ENCODE data around the gene ZNF385B. TPM values are rescaled to one million over a fixed set of nuclear protein-coding genes. Genes with fewer than 3 reads are reported as not detected.

ZNF385B gene
- total RNA-seq, 1 donor from 2014 or later = 0.11 TPM

GRCh38 chr2:179724403-179724802 lies 137.0 kb downstream of the ZNF385B start:
- Mint-ChIP-seq H3K27ac (no peak overlapping the region), H3K27me3 (ENCODE audit: low read depth) (no peaks in the 10 kb centered on the region), H3K4me3 (no peak overlapping the region), H3K4me1 (no peaks in the 10 kb centered on the region), H3K9me3 (no peaks in the 10 kb centered on the region), H3K36me3 (no peaks in the 10 kb centered on the region)
- TF ChIP-seq CTCF (IDR thresholded peaks at IDR 0.05; ENCODE audit: unreplicated experiment) = no peak
- DNase-seq (ENCODE audit: low spot score in 2 of 2, unreplicated experiment in 2 of 2) = no peak

GRCh38 chr2:179720173-179720772 lies 141.1 kb downstream of the ZNF385B start:
- H3K4me3 Mint-ChIP-seq = no peak overlapping the region
- H3K27ac Mint-ChIP-seq = no peak overlapping the region
- no peaks in the 10 kb centered on the region for H3K27me3 Mint-ChIP-seq (ENCODE audit: low read depth)
- H3K4me1 Mint-ChIP-seq = no peaks in the 10 kb centered on the region
- H3K9me3 Mint-ChIP-seq = no peaks in the 10 kb centered on the region
- H3K36me3 Mint-ChIP-seq = no peaks in the 10 kb centered on the region
- TF ChIP-seq CTCF (IDR thresholded peaks at IDR 0.05; ENCODE audit: unreplicated experiment) = no peak
- DNase-seq (ENCODE audit: low spot score in 2 of 2, unreplicated experiment in 2 of 2) = no peak

GRCh38 chr2:179715871-179716270 lies 145.5 kb downstream of the ZNF385B start:
- no peak overlapping the region for H3K27ac Mint-ChIP-seq
- no peak for DNase-seq (ENCODE audit: low spot score in 2 of 2, unreplicated experiment in 2 of 2)
- peaks cover 10% of the 10 kb centered on the region for H3K4me1 Mint-ChIP-seq
- H3K27me3 Mint-ChIP-seq (ENCODE audit: low read depth) = no peaks in the 10 kb centered on the region
- no peak for TF ChIP-seq CTCF (IDR thresholded peaks at IDR 0.05; ENCODE audit: unreplicated experiment)
- no peaks in the 10 kb centered on the region for H3K9me3 Mint-ChIP-seq
- no peak overlapping the region for H3K4me3 Mint-ChIP-seq
- no peaks in the 10 kb centered on the region for H3K36me3 Mint-ChIP-seq

GRCh38 chr2:179715196-179715595 lies 146.2 kb downstream of the ZNF385B start:
- DNase-seq (ENCODE audit: low spot score in 2 of 2, unreplicated experiment in 2 of 2) = no peak
- Mint-ChIP-seq H3K4me1 (peaks cover 10% of the 10 kb centered on the region), H3K4me3 (no peak overlapping the region), H3K9me3 (peaks cover 5% of the 10 kb centered on the region), H3K27ac (no peak overlapping the region), H3K27me3 (ENCODE audit: low read depth) (no peaks in the 10 kb centered on the region), H3K36me3 (no peaks in the 10 kb centered on the region)
- TF ChIP-seq CTCF (IDR thresholded peaks at IDR 0.05; ENCODE audit: unreplicated experiment) = no peak

GRCh38 chr2:179712825-179713224 lies 148.6 kb downstream of the ZNF385B start:
- no peak overlapping the region for H3K4me3 Mint-ChIP-seq
- H3K36me3 Mint-ChIP-seq = no peaks in the 10 kb centered on the region
- DNase-seq (ENCODE audit: low spot score in 2 of 2, unreplicated experiment in 2 of 2) = no peak
- no peaks in the 10 kb centered on the region for H3K27me3 Mint-ChIP-seq (ENCODE audit: low read depth)
- H3K9me3 Mint-ChIP-seq = peaks cover 5% of the 10 kb centered on the region
- no peak for TF ChIP-seq CTCF (IDR thresholded peaks at IDR 0.05; ENCODE audit: unreplicated experiment)
- no peak overlapping the region for H3K27ac Mint-ChIP-seq
- peaks cover 10% of the 10 kb centered on the region for H3K4me1 Mint-ChIP-seq

GRCh38 chr2:179711375-179711774 lies 150.0 kb downstream of the ZNF385B start:
- H3K27me3 Mint-ChIP-seq (ENCODE audit: low read depth) = no peaks in the 10 kb centered on the region
- H3K4me1 Mint-ChIP-seq = peaks cover 10% of the 10 kb centered on the region
- no peak overlapping the region for H3K4me3 Mint-ChIP-seq
- DNase-seq (ENCODE audit: low spot score in 2 of 2, unreplicated experiment in 2 of 2) = no peak
- no peak for TF ChIP-seq CTCF (IDR thresholded peaks at IDR 0.05; ENCODE audit: unreplicated experiment)
- peak overlapping the region; percentile 96 for H3K27ac Mint-ChIP-seq
- peaks cover 5% of the 10 kb centered on the region for H3K9me3 Mint-ChIP-seq
- H3K36me3 Mint-ChIP-seq = no peaks in the 10 kb centered on the region
